ENCODE measurements around the gene ATP6V1B1.

ATP6V1B1 gene

GRCh38 chr2:70943205-70943871 lies 7.6 kb downstream of the ATP6V1B1 start:
- no peak for DNase-seq (ENCODE audit: low read depth, low spot score)

- DNase-seq (ENCODE audit: low read depth, low spot score): no peak
Measured at GRCh38 chr2:70944111-70944690, 8.5 kb downstream of the ATP6V1B1 start.

- DNase-seq (ENCODE audit: low read depth, low spot score): no peak
Measured at GRCh38 chr2:70946832-70947442, 11.2 kb downstream of the ATP6V1B1 start.

GRCh38 chr2:70947556-70948184 lies 12.0 kb downstream of the ATP6V1B1 start:
- no peak for DNase-seq (ENCODE audit: low read depth, low spot score)

- peak; percentile 71 for DNase-seq (ENCODE audit: low read depth, low spot score)
Measured at GRCh38 chr2:70948337-70949003, 12.8 kb downstream of the ATP6V1B1 start.

- DNase-seq (ENCODE audit: low read depth, low spot score): no peak
Measured at GRCh38 chr2:70949086-70949485, 13.4 kb downstream of the ATP6V1B1 start.

GRCh38 chr2:70954886-70955285 lies 19.2 kb downstream of the ATP6V1B1 start:
- DNase-seq (ENCODE audit: low read depth, low spot score): no peak

GRCh38 chr2:70956141-70956540 lies 20.4 kb downstream of the ATP6V1B1 start:
- no peak for DNase-seq (ENCODE audit: low read depth, low spot score)

GRCh38 chr2:70957798-70958197 lies 22.1 kb downstream of the ATP6V1B1 start:
- DNase-seq (ENCODE audit: low read depth, low spot score): no peak

- no peak for DNase-seq (ENCODE audit: low read depth, low spot score)
Measured at GRCh38 chr2:70958759-70959158, 23.1 kb downstream of the ATP6V1B1 start.

GRCh38 chr2:70959271-70959761 lies 23.6 kb downstream of the ATP6V1B1 start:
- no peak for DNase-seq (ENCODE audit: low read depth, low spot score)

- no peak for DNase-seq (ENCODE audit: low read depth, low spot score)
Measured at GRCh38 chr2:70959851-70960832, 24.4 kb downstream of the ATP6V1B1 start.

- DNase-seq (ENCODE audit: low read depth, low spot score): no peak
Measured at GRCh38 chr2:70960833-70961647, 25.3 kb downstream of the ATP6V1B1 start.

- DNase-seq (ENCODE audit: low read depth, low spot score): no peak
Measured at GRCh38 chr2:70961648-70961994, 25.9 kb downstream of the ATP6V1B1 start.

GRCh38 chr2:70962211-70962884 lies 26.6 kb downstream of the ATP6V1B1 start:
- no peak for DNase-seq (ENCODE audit: low read depth, low spot score)

GRCh38 chr2:70962885-70963878 lies 27.5 kb downstream of the ATP6V1B1 start:
- DNase-seq (ENCODE audit: low read depth, low spot score): no peak

- DNase-seq (ENCODE audit: low read depth, low spot score): no peak
Measured at GRCh38 chr2:70964133-70964532, 28.4 kb downstream of the ATP6V1B1 start.

Data from activated naive CD8-positive, alpha-beta T cell treated with anti-CD3 and anti-CD28 coated beads, Interleukin-2, amount 50 U/mL, for 16 hours (primary cell).